BJ (cell line): Measurements from ENCODE around the gene TAPBPL. TPM values are rescaled to one million over a fixed set of nuclear protein-coding genes. Genes with fewer than 3 reads are reported as not detected.
"Not testable (repeated sequence)": the region's sequence is repeated elsewhere in the genome, so short reads cannot be mapped to it uniquely, and the experiment has no call there.

Experiments
- CTCF ChIA-PET: fragments of 350-600 bp; formaldehyde crosslinking; extraction: SDS; loops from one replicate; lab custom pipeline; 2021; ENCODE audit warnings: antibody characterized with exemption, inconsistent platforms; lab: Yijun Ruan, JAX
- POLR2A ChIA-PET: fragments of 300-600 bp; sonication (Branson Sonifier 250); formaldehyde crosslinking; extraction: SDS; loops from one replicate; lab custom pipeline; 2021; ENCODE audit warnings: antibody characterized with exemption; lab: Charles Lee
- DNase-seq: peaks from one replicate; pipeline ENCODE4 v3.0.0-alpha.2; 2011; ENCODE audit warnings: low read depth
- H3K27me3 ChIP-seq: 2 replicates; pipeline ENCODE4 v1.6.0; 2011; ENCODE audit warnings: low read length; ENCODE audit not compliant: control insufficient read depth, insufficient read depth
- H3K36me3 ChIP-seq: 2 replicates; pipeline ENCODE4 v1.5.1; 2011; ENCODE audit warnings: low read length; ENCODE audit not compliant: control insufficient read depth, insufficient read depth
- H3K4me3 ChIP-seq: 2 replicates; pipeline ENCODE4 v1.5.1; 2011; ENCODE audit warnings: low read depth, mild to moderate bottlenecking, control low read depth, low read length
- CTCF ChIP-seq: IDR thresholded peaks from 2 replicates; pipeline ENCODE4 v1.5.1; 2011; ENCODE audit warnings: low read depth, mild to moderate bottlenecking, control low read depth, inconsistent platforms, low read length, moderate library complexity; ENCODE audit not compliant: insufficient read depth
- polyA plus RNA-seq: library from polyadenylated mRNA; depleted of rRNA; stranded (reverse); fragments of >200 nt; gene quantifications from 2 replicates; pipeline ENCODE4 v1.2.3, GENCODE V29; 2011

Gene TAPBPL
- polyA plus RNA-seq, 1 experiment = 25.8 TPM

GRCh38 chr12:6494258-6494743, 42.5 kb downstream of the TAPBPL start:
- Histone ChIP-seq H3K27me3 (no peaks in the 10 kb centered on the region), H3K36me3 (no peaks in the 10 kb centered on the region; the same call in 1 of the 2 replicates), H3K4me3 (peak overlapping the region; percentile 64)
- CTCF ChIA-PET = interaction anchor here (1.0 kb wide), 1 partner anchor 29 kb away, joined by 3 read pairs; no protein-coding TSS in a partner anchor
- TF ChIP-seq CTCF = no peak
- DNase-seq = no peak
- POLR2A ChIA-PET = no interaction called here

- TF ChIP-seq CTCF = no peak
Measured at GRCh38 chr12:6494968-6495367, 43.1 kb downstream of the TAPBPL start.

GRCh38 chr12:6497291-6497690, 45.4 kb downstream of the TAPBPL start:
- H3K4me3 ChIP-seq, POLR2A ChIA-PET, H3K36me3 ChIP-seq, H3K27me3 ChIP-seq, DNase-seq: not testable (repeated sequence)
- CTCF ChIA-PET = interaction anchor here (1.6 kb wide), 1 partner anchor 32 kb away, joined by 6 read pairs; no protein-coding TSS in a partner anchor

More at GRCh38 chr12:6494968-6495367, 43.1 kb downstream of the TAPBPL start:
- DNase-seq = no peak
- Histone ChIP-seq H3K27me3 (no peaks in the 10 kb centered on the region), H3K36me3 (no peaks in the 10 kb centered on the region; the same call in 1 of the 2 replicates), H3K4me3 (peak overlapping the region; percentile 64)
- ChIA-PET CTCF (interaction anchor here (1.0 kb wide), 1 partner anchor 30 kb away, joined by 3 read pairs; no protein-coding TSS in a partner anchor), POLR2A (no interaction called here)

- no peaks in the 10 kb centered on the region; the same call in 1 of the 2 replicates for H3K36me3 ChIP-seq
- H3K27me3 ChIP-seq = no peaks in the 10 kb centered on the region
- TF ChIP-seq CTCF = no peak
- ChIA-PET CTCF (interaction anchor here (0.6 to 0.8 kb wide), 2 partner anchors 39 to 76 kb away, joined by 3 to 5 read pairs; no protein-coding TSS in a partner anchor), POLR2A (no interaction called here)
- no peak for DNase-seq
- no peak overlapping the region for H3K4me3 ChIP-seq
Measured at GRCh38 chr12:6500466-6500865, 48.6 kb downstream of the TAPBPL start.

- H3K36me3 ChIP-seq = peaks cover 5% of the 10 kb centered on the region
- ChIA-PET CTCF (interaction anchor here (0.6 kb wide), 1 partner anchor 317 kb away, joined by 3 read pairs; no protein-coding TSS in a partner anchor), POLR2A (no interaction called here)
- TF ChIP-seq CTCF = no peak
- no peaks in the 10 kb centered on the region for H3K27me3 ChIP-seq
- no peak overlapping the region for H3K4me3 ChIP-seq
- DNase-seq = no peak
Measured at GRCh38 chr12:6507102-6507998, 55.5 kb downstream of the TAPBPL start.
